ENCODE measurements around the gene SPATA7. TPM values are rescaled to one million over a fixed set of nuclear protein-coding genes. Genes with fewer than 3 reads are reported as not detected.
A peak's percentile ranks its signal among the peaks of the same experiment; 100 is the strongest.

The SPATA7 gene
- polyA plus RNA-seq, 2 of the 4 experiments (the other 2 are of a cell fraction) = 4.5 to 11.2 TPM

DNA sequence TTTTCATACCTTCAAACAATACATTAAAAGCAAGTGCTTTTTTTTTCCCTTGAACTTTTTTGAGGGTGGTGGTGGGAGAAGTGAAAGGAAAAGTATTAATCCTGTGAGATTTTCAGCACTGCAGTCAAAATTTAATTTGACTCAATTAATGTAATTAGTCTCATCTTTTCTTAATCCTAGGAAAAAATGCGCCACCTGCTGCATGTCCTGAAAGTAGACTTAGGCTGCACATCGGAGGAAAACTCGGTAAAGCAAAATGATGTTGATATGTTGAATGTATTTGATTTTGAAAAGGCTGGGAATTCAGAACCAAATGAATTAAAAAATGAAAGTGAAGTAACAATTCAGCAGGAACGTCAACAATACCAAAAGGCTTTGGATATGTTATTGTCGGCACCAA is 52.2 kb downstream of the SPATA7 start:
- H3K27ac ChIP-seq = no peak overlapping the region
- FAIRE-seq = no peak
- CTCF ChIA-PET = interaction anchor here (0.8 kb wide), 1 partner anchor 426 kb away, joined by 3 read pairs; no protein-coding TSS in a partner anchor
- 78% methylated on average over 5 of the region's 5 CpGs for WGBS (ENCODE audit: missing lambda C conversion rate)
- peaks cover 3% of the 10 kb centered on the region; the same call in 1 of the 3 replicates for H3K4me1 ChIP-seq
- H3K4me2 ChIP-seq = no peak overlapping the region
- POLR2A ChIA-PET = no interaction called here
- no peak overlapping the region for H3K4me3 ChIP-seq
- no peaks in the 10 kb centered on the region for H3K9me3 ChIP-seq
- DNase-seq (ENCODE audit: low read depth in 1 of 2, low spot score in 1 of 2) = no peak
- peak in 1 of 2 experiments; percentile 28; a peak in 1 of 5 replicates for TF ChIP-seq RAD21 (conservative IDR thresholded peaks at IDR 0.05 in 1 of 2, IDR thresholded peaks at IDR 0.05 in 1 of 2)
- TF ChIP-seq TP53 (CRISPR knock-in tag; IDR thresholded peaks at IDR 0.05) = no peak
- no peak for ATAC-seq

DNA sequence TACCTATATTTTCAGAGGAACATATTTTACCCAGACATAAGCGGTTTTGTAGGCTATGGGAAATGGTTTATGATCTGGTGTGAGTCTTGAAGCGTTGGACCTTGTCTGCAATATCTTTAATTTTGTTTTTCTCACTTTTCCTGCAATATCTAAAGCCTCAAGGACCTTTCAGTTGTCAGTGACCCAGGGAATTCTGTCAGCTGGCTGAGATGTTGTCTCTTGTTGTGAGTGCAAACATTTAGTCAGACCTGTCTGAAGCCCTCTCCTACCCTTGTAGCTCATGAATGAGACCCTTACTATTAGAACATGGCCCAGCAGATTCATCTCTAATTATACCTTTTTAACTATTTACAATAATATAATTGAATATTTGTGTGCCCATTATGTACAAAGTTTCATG is 53.6 kb downstream of the SPATA7 start:
- Histone ChIP-seq H3K9me3 (no peaks in the 10 kb centered on the region), H3K4me1 (no peaks in the 10 kb centered on the region), H3K27ac (no peak overlapping the region), H3K4me2 (no peak overlapping the region), H3K4me3 (no peak overlapping the region)
- ChIA-PET CTCF (no interaction called here), POLR2A (no interaction called here)
- DNase-seq (ENCODE audit: low read depth in 1 of 2, low spot score in 1 of 2) = no peak
- TF ChIP-seq PHF8 (IDR thresholded peaks at IDR 0.05; ENCODE audit: borderline replicate concordance, low read depth) = no peak
- TF ChIP-seq, protein P1, sequence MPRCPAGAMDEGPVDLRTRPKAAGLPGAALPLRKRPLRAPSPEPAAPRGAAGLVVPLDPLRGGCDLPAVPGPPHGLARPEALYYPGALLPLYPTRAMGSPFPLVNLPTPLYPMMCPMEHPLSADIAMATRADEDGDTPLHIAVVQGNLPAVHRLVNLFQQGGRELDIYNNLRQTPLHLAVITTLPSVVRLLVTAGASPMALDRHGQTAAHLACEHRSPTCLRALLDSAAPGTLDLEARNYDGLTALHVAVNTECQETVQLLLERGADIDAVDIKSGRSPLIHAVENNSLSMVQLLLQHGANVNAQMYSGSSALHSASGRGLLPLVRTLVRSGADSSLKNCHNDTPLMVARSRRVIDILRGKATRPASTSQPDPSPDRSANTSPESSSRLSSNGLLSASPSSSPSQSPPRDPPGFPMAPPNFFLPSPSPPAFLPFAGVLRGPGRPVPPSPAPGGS (IDR thresholded peaks at IDR 0.05) = no peak
- no peak for TF ChIP-seq ZC3H11A (IDR thresholded peaks at IDR 0.05)
- no peak for TF ChIP-seq SREBF2 (IDR thresholded peaks at IDR 0.05)
- TF ChIP-seq, protein P2, sequence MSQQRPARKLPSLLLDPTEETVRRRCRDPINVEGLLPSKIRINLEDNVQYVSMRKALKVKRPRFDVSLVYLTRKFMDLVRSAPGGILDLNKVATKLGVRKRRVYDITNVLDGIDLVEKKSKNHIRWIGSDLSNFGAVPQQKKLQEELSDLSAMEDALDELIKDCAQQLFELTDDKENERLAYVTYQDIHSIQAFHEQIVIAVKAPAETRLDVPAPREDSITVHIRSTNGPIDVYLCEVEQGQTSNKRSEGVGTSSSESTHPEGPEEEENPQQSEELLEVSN (IDR thresholded peaks at IDR 0.05; ENCODE audit: borderline replicate concordance, low read depth) = no peak
- no peak for ATAC-seq
- no peak for FAIRE-seq
- 71% methylated on average over 2 of the region's 2 CpGs for WGBS (ENCODE audit: missing lambda C conversion rate)

DNA sequence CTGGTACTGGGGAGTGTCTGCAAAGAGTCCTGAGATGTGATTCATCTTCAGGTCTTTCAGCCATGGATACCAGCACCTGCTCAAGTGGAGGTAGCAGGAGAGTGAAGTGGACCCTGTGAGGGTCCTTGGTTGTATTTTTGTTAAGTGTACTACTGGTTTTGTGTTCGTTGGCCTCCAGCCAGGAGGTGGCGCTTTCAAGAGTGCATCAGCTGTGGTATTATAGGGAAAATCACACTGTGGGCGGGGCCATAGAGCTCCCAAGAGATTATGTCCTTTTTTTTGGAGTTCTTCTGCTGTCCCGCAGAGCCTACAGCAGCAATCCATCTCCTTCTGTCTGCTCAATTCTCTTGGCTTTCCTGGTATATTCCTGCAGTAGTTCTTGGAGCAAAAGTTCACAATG is 66.8 kb downstream of the SPATA7 start:
- Histone ChIP-seq H3K4me2 (no peak overlapping the region), H3K27ac (no peak overlapping the region), H3K4me3 (no peak overlapping the region), H3K9me3 (no peaks in the 10 kb centered on the region), H3K4me1 (no peaks in the 10 kb centered on the region)
- 74% methylated on average over 4 of the region's 4 CpGs for WGBS (ENCODE audit: missing lambda C conversion rate)
- no peak for TF ChIP-seq HEYL (CRISPR knock-in tag; IDR thresholded peaks at IDR 0.05)
- no peak for TF ChIP-seq NR3C1 (IDR thresholded peaks at IDR 0.05)
- TF ChIP-seq, protein P3, sequence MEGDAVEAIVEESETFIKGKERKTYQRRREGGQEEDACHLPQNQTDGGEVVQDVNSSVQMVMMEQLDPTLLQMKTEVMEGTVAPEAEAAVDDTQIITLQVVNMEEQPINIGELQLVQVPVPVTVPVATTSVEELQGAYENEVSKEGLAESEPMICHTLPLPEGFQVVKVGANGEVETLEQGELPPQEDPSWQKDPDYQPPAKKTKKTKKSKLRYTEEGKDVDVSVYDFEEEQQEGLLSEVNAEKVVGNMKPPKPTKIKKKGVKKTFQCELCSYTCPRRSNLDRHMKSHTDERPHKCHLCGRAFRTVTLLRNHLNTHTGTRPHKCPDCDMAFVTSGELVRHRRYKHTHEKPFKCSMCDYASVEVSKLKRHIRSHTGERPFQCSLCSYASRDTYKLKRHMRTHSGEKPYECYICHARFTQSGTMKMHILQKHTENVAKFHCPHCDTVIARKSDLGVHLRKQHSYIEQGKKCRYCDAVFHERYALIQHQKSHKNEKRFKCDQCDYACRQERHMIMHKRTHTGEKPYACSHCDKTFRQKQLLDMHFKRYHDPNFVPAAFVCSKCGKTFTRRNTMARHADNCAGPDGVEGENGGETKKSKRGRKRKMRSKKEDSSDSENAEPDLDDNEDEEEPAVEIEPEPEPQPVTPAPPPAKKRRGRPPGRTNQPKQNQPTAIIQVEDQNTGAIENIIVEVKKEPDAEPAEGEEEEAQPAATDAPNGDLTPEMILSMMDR (IDR thresholded peaks at IDR 0.05) = no peak
- TF ChIP-seq, protein P4, sequence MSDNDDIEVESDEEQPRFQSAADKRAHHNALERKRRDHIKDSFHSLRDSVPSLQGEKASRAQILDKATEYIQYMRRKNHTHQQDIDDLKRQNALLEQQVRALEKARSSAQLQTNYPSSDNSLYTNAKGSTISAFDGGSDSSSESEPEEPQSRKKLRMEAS (IDR thresholded peaks at IDR 0.05) = no peak
- TF ChIP-seq PHF8 (IDR thresholded peaks at IDR 0.05; ENCODE audit: borderline replicate concordance, low read depth) = no peak
- TF ChIP-seq NPAS2 (CRISPR knock-in tag; IDR thresholded peaks at IDR 0.05; ENCODE audit: borderline replicate concordance) = no peak
- TF ChIP-seq KDM1A (IDR thresholded peaks at IDR 0.05; ENCODE audit: low read depth) = no peak
- TF ChIP-seq TP53 (CRISPR knock-in tag; IDR thresholded peaks at IDR 0.05) = no peak
- TF ChIP-seq TFCP2L1 (CRISPR knock-in tag; IDR thresholded peaks at IDR 0.05) = no peak
- TF ChIP-seq FOSL2 (IDR thresholded peaks at IDR 0.05) = no peak
- no peak for TF ChIP-seq FOSL2 (CRISPR knock-in tag; IDR thresholded peaks at IDR 0.05)
- ATAC-seq = no peak
- FAIRE-seq = no peak
- ChIA-PET POLR2A (no interaction called here), CTCF (no interaction called here)
- peak in 1 of 2 experiments; percentile 10 for DNase-seq (ENCODE audit: low read depth in 1 of 2, low spot score in 1 of 2)

DNA sequence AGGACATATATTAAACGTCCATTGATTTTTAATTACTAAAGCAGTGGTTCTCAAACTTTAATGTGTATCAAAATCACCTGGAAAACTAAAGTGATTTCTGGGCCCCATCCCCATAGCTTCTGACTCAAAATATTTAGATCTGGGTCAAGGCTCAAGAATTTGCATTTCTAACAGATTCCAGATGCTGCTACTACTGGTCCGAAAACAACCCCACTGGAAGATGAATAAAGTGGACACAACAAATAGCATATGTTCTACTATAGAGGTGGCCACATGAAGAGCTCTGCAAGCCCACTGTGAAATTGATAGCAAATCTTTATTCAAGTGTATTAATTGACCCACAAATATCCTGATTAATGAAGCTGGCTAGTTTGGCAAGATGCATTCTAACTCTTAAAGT is 69.4 kb downstream of the SPATA7 start:
- ChIA-PET CTCF (interaction anchor here (1.0 kb wide), 1 partner anchor 441 kb away, joined by 4 read pairs; no protein-coding TSS in a partner anchor), POLR2A (no interaction called here)
- Histone ChIP-seq H3K9me3 (no peaks in the 10 kb centered on the region), H3K4me2 (no peak overlapping the region), H3K4me1 (no peaks in the 10 kb centered on the region), H3K4me3 (no peak overlapping the region), H3K27ac (no peak overlapping the region)
- TF ChIP-seq HOXA7 (CRISPR knock-in tag; IDR thresholded peaks at IDR 0.05) = no peak
- no peak for TF ChIP-seq KDM5A (IDR thresholded peaks at IDR 0.05)
- no peak for TF ChIP-seq EHF (CRISPR knock-in tag; IDR thresholded peaks at IDR 0.05)
- TF ChIP-seq MAFK (IDR thresholded peaks at IDR 0.05; ENCODE audit: partially characterized antibody) = no peak
- no peak for TF ChIP-seq KDM1A (IDR thresholded peaks at IDR 0.05; ENCODE audit: low read depth)
- no peak for TF ChIP-seq CEBPB (IDR thresholded peaks at IDR 0.05)
- TF ChIP-seq MAZ (IDR thresholded peaks at IDR 0.05; ENCODE audit: borderline replicate concordance, low read depth, low read length) = no peak
- TF ChIP-seq RARB (CRISPR knock-in tag; IDR thresholded peaks at IDR 0.05) = no peak
- no peak for TF ChIP-seq HDAC2 (IDR thresholded peaks at IDR 0.05)
- TF ChIP-seq, protein P5, sequence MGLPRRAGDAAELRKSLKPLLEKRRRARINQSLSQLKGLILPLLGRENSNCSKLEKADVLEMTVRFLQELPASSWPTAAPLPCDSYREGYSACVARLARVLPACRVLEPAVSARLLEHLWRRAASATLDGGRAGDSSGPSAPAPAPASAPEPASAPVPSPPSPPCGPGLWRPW (IDR thresholded peaks at IDR 0.05) = no peak
- no peak for TF ChIP-seq HOXB5 (CRISPR knock-in tag; IDR thresholded peaks at IDR 0.05)
- TF ChIP-seq CBX2 (IDR thresholded peaks at IDR 0.05; ENCODE audit: borderline replicate concordance, low read depth) = no peak
- TF ChIP-seq, protein P6, sequence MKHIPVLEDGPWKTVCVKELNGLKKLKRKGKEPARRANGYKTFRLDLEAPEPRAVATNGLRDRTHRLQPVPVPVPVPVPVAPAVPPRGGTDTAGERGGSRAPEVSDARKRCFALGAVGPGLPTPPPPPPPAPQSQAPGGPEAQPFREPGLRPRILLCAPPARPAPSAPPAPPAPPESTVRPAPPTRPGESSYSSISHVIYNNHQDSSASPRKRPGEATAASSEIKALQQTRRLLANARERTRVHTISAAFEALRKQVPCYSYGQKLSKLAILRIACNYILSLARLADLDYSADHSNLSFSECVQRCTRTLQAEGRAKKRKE (CRISPR knock-in tag; IDR thresholded peaks at IDR 0.05; ENCODE audit: low read depth) = no peak
- DNase-seq (ENCODE audit: low read depth in 1 of 2, low spot score in 1 of 2) (no peak), FAIRE-seq (no peak), ATAC-seq (no peak)
- WGBS (ENCODE audit: missing lambda C conversion rate) = 68% methylated on average over 2 of the region's 2 CpGs

Data from A549 (cell line).